Neural cell (in vitro differentiated cells): ENCODE results near the gene AZI2. TPM values are rescaled to one million over a fixed set of nuclear protein-coding genes. Genes with fewer than 3 reads are reported as not detected.

ENCODE experiments used
- H2AFZ ChIP-seq: fragments of 200-600, 300-800 bp; sonication (generic), shearing (Covaris generic); 2 replicates; pipeline ENCODE4 v1.6.0; 2014; ENCODE audit warnings: low read depth, mild to moderate bottlenecking, antibody characterized with exemption, low read length, moderate library complexity
- H3F3A ChIP-seq: fragments of 200-600 bp; shearing (Covaris generic); 2 replicates; pipeline ENCODE4 v1.6.1; 2016; ENCODE audit warnings: mild to moderate bottlenecking, moderate library complexity, mixed read lengths, antibody characterized with exemption, low read length; ENCODE audit not compliant: insufficient read depth, poor library complexity, severe bottlenecking
- H3K27ac ChIP-seq: fragments of 200-600, 300-800 bp; sonication (generic), shearing (Covaris generic); 2 replicates; pipeline ENCODE4 v1.5.1; 2014; ENCODE audit warnings: mild to moderate bottlenecking, low read length, moderate library complexity
- H3K27me3 ChIP-seq: fragments of 300-800, 200-600 bp; sonication (generic), shearing (Covaris generic); 2 replicates; pipeline ENCODE4 v1.6.0; 2014; ENCODE audit warnings: mild to moderate bottlenecking, low read depth, low read length, moderate library complexity; ENCODE audit not compliant: insufficient read depth
- H3K36me3 ChIP-seq: fragments of 300-800, 200-600 bp; sonication (generic), shearing (Covaris generic); 2 replicates; pipeline ENCODE4 v1.5.1; 2014; ENCODE audit warnings: mild to moderate bottlenecking, antibody characterized with exemption, low read length, moderate library complexity; ENCODE audit not compliant: insufficient read depth
- H3K4me2 ChIP-seq: fragments of 300-800, 200-600 bp; sonication (generic), shearing (Covaris generic); 2 replicates; pipeline ENCODE4 v1.6.0; 2014; ENCODE audit warnings: mild to moderate bottlenecking, low read length
- H3K4me3 ChIP-seq: fragments of 300-800, 200-600 bp; sonication (generic), shearing (Covaris generic); 2 replicates; pipeline ENCODE4 v1.5.1; 2014; ENCODE audit warnings: mild to moderate bottlenecking, low read length, moderate library complexity
- H3K79me2 ChIP-seq: fragments of 200-600 bp; shearing (Covaris generic); replicated peaks from 2 replicates; pipeline ENCODE4 v1.6.0; 2014; ENCODE audit warnings: mild to moderate bottlenecking, low read length, moderate library complexity; ENCODE audit not compliant: insufficient read depth
- H3K9ac ChIP-seq: fragments of 300-800, 200-600 bp; sonication (generic), shearing (Covaris generic); 2 replicates; pipeline ENCODE4 v1.6.1; 2016; ENCODE audit warnings: mild to moderate bottlenecking, low read length, mixed read lengths
- H3K9me2 ChIP-seq: fragments of 200-600 bp; shearing (Covaris generic); 2 replicates; pipeline ENCODE4 v1.6.1; 2016; ENCODE audit warnings: mild to moderate bottlenecking, low read length, mixed read lengths; ENCODE audit not compliant: insufficient read depth
- H3K9me3 ChIP-seq: fragments of 200-600, 300-800 bp; sonication (generic), shearing (Covaris generic); 2 replicates; pipeline ENCODE4 v1.6.1; 2016; ENCODE audit warnings: mild to moderate bottlenecking, mixed run types, low read length, moderate library complexity, mixed read lengths
- H4K20me1 ChIP-seq: fragments of 200-600 bp; shearing (Covaris generic); 2 replicates; pipeline ENCODE4 v1.6.1; 2016; ENCODE audit warnings: mild to moderate bottlenecking, mixed run types; ENCODE audit not compliant: insufficient read depth
- EP300 ChIP-seq: fragments of 450-650 bp; conservative IDR thresholded peaks from 2 replicates; pipeline ENCODE4 v1.6.1; 2014; ENCODE audit warnings: antibody characterized with exemption, mild to moderate bottlenecking, moderate library complexity; ENCODE audit not compliant: poor library complexity, severe bottlenecking
- EZH2 ChIP-seq: fragments of 200-600, 300-800 bp; shearing (Covaris generic), sonication (generic); IDR thresholded peaks from 2 replicates; pipeline ENCODE4 v1.6.1; 2014; ENCODE audit warnings: antibody characterized with exemption, low read length, borderline replicate concordance, mild to moderate bottlenecking; ENCODE audit not compliant: insufficient read depth, poor library complexity, severe bottlenecking
- MXI1 ChIP-seq: fragments of 450-650 bp; conservative IDR thresholded peaks from 2 replicates; pipeline ENCODE4 v1.6.1; 2014; ENCODE audit warnings: antibody characterized with exemption, mild to moderate bottlenecking; ENCODE audit not compliant: poor library complexity, severe bottlenecking
- POLR2AphosphoS5 ChIP-seq: IDR thresholded peaks from 2 replicates; pipeline ENCODE4 v1.6.1; 2012
- RAD21 ChIP-seq: fragments of 450-650 bp; conservative IDR thresholded peaks from 2 replicates; pipeline ENCODE4 v1.6.1; 2014; ENCODE audit warnings: antibody characterized with exemption, mild to moderate bottlenecking, moderate library complexity
- SMC3 ChIP-seq: fragments of 450-650 bp; conservative IDR thresholded peaks from 2 replicates; pipeline ENCODE4 v1.6.1; 2014; ENCODE audit warnings: antibody characterized with exemption, mild to moderate bottlenecking, moderate library complexity; ENCODE audit not compliant: poor library complexity
- TAF1 ChIP-seq: IDR thresholded peaks from 2 replicates; pipeline ENCODE4 v1.6.1; 2012; ENCODE audit warnings: low read depth
- polyA plus RNA-seq: library from polyadenylated mRNA; depleted of rRNA; stranded (reverse); fragments of >200 nt; gene quantifications from 2 replicates; pipeline ENCODE4 v1.2.3, GENCODE V29; 2014
- TF ChIP-seq, protein P1 (sequence below): fragments of 450-650 bp; IDR thresholded peaks from 2 replicates; pipeline ENCODE4 v1.5.1; 2014; ENCODE audit warnings: antibody characterized with exemption, mild to moderate bottlenecking, moderate library complexity; ENCODE audit not compliant: poor library complexity, severe bottlenecking
- TF ChIP-seq, protein P2 (sequence below): IDR thresholded peaks from 2 replicates; pipeline ENCODE4 v1.6.1; 2012; ENCODE audit warnings: borderline replicate concordance

The AZI2 gene
- polyA plus RNA-seq, 1 donor from 2014 or later = 134 TPM

DNA sequence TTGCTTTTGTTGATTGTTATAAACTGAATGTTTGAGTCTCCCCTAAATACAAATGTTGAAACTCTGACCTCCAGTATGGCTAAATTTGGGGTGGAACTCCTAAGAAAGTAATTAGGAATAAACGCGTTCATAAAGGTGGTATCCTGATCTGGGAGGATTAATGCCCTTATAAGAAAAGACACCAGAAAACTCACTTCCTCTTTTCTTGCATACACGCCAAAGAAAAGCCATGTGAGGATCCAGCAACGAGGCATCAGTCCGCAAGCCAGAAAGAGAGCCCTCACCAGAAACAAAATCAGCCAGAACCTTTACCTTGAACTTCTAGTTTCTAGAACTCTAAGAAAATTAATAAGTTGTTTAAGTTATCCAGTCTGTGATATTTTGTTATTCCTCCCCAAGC is 37.4 kb upstream of the AZI2 start:
- H3K9me3 ChIP-seq = no peaks in the 10 kb centered on the region
- no peaks in the 10 kb centered on the region for H3K9me2 ChIP-seq
- TF ChIP-seq, protein P1, sequence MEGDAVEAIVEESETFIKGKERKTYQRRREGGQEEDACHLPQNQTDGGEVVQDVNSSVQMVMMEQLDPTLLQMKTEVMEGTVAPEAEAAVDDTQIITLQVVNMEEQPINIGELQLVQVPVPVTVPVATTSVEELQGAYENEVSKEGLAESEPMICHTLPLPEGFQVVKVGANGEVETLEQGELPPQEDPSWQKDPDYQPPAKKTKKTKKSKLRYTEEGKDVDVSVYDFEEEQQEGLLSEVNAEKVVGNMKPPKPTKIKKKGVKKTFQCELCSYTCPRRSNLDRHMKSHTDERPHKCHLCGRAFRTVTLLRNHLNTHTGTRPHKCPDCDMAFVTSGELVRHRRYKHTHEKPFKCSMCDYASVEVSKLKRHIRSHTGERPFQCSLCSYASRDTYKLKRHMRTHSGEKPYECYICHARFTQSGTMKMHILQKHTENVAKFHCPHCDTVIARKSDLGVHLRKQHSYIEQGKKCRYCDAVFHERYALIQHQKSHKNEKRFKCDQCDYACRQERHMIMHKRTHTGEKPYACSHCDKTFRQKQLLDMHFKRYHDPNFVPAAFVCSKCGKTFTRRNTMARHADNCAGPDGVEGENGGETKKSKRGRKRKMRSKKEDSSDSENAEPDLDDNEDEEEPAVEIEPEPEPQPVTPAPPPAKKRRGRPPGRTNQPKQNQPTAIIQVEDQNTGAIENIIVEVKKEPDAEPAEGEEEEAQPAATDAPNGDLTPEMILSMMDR = no peak
- TF ChIP-seq MXI1 = no peak
- H3K27me3 ChIP-seq = no peaks in the 10 kb centered on the region
- H4K20me1 ChIP-seq = no peaks in the 10 kb centered on the region
- no peak overlapping the region for H3K27ac ChIP-seq
- H3K9ac ChIP-seq = no peak overlapping the region
- no peak overlapping the region for H3K4me3 ChIP-seq
- no peak overlapping the region for H3K4me2 ChIP-seq
- H3F3A ChIP-seq = no peaks in the 10 kb centered on the region
- H2AFZ ChIP-seq = no peak overlapping the region
- H3K36me3 ChIP-seq = no peaks in the 10 kb centered on the region
- no peaks in the 10 kb centered on the region for H3K79me2 ChIP-seq

DNA sequence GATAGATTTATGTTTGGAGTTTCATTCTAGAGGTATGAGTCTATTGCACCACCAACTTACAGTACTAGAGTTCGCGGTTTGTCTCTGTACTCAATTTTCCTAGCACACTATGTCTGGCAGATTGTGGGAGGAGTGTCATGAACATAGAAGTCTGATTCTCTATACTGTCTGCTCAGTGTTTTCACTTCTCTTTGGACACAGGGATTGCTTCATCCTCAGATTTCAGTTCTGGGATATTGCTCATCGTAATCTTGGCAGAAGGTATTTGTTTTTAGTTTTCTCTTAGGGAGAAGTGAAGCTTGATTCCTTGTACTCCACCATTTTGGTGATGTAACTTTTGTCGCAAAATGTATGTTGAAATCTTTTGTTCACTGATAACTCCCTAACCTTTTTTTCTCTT is 27.8 kb upstream of the AZI2 start:
- H3K9ac ChIP-seq = no peak overlapping the region
- H4K20me1 ChIP-seq = no peaks in the 10 kb centered on the region
- no peaks in the 10 kb centered on the region for H3K36me3 ChIP-seq
- H3K27me3 ChIP-seq = no peaks in the 10 kb centered on the region
- no peaks in the 10 kb centered on the region for H3K79me2 ChIP-seq
- H3K9me3 ChIP-seq = no peaks in the 10 kb centered on the region
- H3K27ac ChIP-seq = no peak overlapping the region
- no peak overlapping the region for H3K4me3 ChIP-seq
- H3K9me2 ChIP-seq = no peaks in the 10 kb centered on the region
- no peak overlapping the region for H2AFZ ChIP-seq
- no peaks in the 10 kb centered on the region for H3F3A ChIP-seq
- no peak overlapping the region for H3K4me2 ChIP-seq
- TF ChIP-seq POLR2AphosphoS5 = no peak
- TF ChIP-seq TAF1 = no peak
- TF ChIP-seq EP300 = no peak
- TF ChIP-seq MXI1 = no peak
- TF ChIP-seq, protein P1 = no peak
- no peak for TF ChIP-seq RAD21
- TF ChIP-seq EZH2 = no peak
- TF ChIP-seq, protein P2, sequence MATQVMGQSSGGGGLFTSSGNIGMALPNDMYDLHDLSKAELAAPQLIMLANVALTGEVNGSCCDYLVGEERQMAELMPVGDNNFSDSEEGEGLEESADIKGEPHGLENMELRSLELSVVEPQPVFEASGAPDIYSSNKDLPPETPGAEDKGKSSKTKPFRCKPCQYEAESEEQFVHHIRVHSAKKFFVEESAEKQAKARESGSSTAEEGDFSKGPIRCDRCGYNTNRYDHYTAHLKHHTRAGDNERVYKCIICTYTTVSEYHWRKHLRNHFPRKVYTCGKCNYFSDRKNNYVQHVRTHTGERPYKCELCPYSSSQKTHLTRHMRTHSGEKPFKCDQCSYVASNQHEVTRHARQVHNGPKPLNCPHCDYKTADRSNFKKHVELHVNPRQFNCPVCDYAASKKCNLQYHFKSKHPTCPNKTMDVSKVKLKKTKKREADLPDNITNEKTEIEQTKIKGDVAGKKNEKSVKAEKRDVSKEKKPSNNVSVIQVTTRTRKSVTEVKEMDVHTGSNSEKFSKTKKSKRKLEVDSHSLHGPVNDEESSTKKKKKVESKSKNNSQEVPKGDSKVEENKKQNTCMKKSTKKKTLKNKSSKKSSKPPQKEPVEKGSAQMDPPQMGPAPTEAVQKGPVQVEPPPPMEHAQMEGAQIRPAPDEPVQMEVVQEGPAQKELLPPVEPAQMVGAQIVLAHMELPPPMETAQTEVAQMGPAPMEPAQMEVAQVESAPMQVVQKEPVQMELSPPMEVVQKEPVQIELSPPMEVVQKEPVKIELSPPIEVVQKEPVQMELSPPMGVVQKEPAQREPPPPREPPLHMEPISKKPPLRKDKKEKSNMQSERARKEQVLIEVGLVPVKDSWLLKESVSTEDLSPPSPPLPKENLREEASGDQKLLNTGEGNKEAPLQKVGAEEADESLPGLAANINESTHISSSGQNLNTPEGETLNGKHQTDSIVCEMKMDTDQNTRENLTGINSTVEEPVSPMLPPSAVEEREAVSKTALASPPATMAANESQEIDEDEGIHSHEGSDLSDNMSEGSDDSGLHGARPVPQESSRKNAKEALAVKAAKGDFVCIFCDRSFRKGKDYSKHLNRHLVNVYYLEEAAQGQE = no peak
- no peak for TF ChIP-seq SMC3
